ENCODE measurements around the gene ROBO1.

- TF ChIP-seq EZH2phosphoT487 (IDR thresholded peaks at IDR 0.05; ENCODE audit: insufficient read depth, low read depth): no peak
- TF ChIP-seq EZH2 (IDR thresholded peaks at IDR 0.05; ENCODE audit: insufficient read depth, poor library complexity, severe bottlenecking): no peak
These were observed 755.3 kb downstream of the ROBO1 start for GRCh38 chr3:79012530-79012913.
